Hepatic stellate cell (primary cell): ENCODE measurements around the gene SMG6.
"Not testable (repeated sequence)": the region's sequence is repeated elsewhere in the genome, so short reads cannot be mapped to it uniquely, and the experiment has no call there.

Experiments used
- DNase-seq: peaks from one replicate; pipeline ENCODE4 v3.0.0; 2011; ENCODE audit warnings: low spot score

The SMG6 gene

DNA sequence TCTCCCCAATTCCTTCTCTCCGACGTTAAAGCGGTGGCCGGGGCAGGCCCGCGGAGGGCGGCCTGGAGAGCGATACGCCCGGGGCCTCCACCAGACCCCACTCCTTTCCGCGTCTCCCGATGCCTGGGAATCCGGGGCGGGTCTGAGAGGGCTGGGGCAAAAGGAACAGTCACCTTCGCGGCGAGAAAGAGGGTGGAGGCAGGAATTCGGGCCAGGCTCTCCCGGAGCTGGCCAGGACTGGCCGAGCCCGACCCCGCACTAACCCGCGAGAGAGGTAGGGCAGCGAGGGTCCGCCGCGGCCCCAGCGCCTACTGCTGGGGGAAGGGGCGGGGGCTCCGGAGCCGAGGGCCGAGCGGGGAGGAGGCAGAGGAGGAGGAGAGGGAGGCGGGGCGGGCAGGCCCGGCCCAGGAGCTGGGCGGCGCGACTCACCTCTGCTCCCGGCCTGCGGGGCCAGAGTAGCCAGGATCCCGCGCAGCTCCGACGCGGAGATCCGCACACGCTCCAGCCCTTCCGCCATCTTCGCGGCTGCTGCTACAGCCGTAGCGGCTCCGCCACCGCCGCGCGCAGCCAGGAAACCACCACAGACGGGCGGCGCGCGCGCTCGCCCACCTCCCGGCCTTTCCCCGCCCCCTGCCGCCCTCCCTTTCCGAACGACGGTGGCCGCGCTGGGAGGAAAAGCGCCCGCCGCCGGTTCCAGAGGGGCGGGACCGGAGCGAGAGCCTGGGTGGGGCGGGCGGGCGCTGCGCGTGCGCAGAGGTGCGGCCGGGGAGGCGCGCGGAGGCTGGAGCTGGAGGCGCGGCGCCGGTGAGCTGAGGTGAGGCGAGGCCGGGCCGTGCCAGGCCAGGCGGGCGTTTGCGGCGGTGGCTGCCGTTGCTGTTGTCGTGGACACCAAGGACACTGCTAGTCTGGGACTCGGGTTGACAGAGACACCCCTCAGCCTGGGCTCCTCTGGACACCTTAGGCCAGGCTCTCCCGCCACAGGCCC is at the start of gene SMG6, which contains the start of gene SRR:
SMG6 (minus strand) TSS at position 582 of the 985 bp plus-strand sequence; CDS start at position 517, 65 bp downstream.
SRR (plus strand) TSS at position 747 of the 985 bp plus-strand sequence. CDS start 11,611 bp downstream, outside the sequence.
- DNase-seq: peak; percentile 98

DNA sequence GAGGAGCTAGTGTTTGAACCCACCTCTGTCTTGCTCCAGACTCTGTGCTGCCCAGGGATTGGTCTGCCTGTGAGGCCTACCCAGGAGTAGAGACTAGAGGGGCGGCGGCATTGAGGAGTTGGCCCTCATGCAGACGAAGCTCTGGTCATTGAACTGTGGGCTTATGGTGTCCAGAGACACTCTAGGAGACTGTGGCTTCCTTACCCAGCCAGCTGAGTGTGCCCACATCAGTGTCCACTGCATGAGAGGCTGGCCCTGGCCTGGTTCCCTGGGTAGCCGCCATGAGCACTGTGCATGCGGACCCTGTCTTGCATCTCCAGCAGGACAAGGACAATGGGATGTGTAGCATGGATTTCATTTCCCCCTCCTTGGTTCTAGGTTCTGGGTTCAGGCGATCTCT is 47.7 kb upstream of the SMG6 start:
- DNase-seq: no peak

DNA sequence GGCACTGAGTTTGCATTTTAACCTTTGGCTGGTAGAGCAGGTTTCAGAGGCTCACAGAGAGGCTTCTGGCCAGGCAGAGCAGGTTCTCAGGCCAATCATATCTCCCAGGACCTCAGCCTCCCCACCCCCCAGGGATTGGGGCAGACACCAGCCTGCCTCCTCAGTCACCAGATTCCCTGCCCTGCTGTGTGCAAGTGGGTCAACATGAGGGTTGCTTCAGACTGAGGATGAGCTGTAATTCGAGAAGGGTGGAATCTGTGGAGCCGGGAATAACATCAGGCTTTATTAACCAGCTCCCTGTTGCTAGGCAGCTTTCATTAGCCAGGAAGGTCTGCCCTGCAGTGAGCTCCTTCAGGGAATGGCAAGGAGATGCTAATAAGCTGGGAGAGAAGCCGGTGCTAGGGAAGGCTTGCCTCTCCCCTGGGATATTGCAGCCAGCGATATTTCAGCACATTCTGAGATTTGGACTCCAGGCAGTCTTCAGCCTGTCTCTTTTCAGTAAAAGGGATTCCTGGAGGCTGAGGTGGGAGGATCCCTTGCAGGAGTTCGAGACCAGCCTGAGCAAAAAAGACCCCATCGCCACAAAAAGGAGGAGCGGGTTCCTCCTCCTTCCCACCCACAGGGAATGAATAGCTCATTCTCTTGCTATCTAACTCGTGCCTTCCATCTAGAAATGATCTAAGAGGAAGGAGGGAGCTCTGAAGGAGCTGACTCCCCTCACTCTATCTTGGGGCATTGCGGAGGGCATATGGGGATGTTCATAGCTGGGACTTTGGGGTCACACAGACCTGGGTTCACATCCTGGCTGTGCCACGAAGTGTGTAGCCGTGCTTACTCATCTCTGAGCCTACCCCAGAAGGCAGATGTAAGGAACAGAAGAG is 44.5 kb upstream of the SMG6 start:
- DNase-seq: peak; percentile 86

DNA sequence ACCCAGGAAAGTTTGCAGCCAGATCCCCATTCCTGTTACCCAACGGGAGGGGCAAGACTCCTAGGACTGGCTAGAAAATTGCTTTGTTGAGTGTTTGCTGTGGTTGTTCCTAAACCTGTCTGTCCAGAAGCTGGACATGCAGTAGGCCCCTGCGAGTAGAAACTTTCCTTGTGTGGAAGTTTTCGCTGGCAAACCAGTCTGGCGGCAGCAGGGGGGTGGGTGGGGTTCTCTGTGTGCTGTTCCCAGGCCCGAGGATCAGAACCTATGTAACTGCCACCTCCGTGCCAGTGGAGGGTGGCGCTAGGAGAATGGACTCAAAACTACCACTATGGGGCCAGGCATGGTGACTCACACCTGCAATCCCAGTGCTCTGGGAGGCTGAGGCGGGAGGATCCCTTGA is 42.9 kb upstream of the SMG6 start:
- no peak for DNase-seq

DNA sequence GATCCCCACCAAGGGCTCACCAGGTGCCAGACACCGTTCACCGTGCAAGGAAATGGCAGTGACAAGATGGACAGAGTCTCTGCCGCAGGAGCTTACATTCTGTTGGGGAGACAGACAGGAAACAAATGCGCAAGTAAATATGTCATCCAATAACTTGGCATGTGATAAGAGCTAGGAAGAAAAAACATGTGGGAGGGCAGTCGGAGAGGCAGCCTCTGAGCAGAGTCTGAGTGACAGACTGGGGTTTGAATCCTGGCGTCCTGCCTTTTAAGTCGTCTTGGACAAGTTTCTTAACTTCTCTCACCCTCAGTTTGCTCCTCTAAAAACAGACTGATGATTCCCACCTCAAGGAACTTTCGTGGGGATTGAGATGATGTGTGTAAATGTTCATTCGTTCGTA is 40.9 kb upstream of the SMG6 start:
- no peak for DNase-seq

DNA sequence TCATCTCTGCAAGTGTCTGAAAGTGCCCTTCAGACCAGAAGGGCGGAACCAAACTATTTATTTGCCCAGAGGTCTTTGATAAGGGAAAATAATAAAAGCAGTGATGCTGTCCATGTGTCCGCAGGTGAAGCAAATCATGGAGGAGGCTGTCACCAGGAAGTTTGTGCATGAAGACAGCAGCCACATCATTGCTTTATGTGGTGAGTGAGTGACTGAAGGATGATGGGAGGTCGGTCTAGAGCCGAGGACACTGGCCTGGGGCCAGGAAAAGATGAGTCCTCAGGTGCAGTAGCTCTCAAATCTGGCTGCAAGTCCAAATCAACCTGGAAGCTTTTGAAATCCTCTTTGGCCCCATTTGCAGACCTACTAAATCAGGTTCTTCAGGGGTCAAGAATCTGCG is 39.8 kb upstream of the SMG6 start:
- DNase-seq: no peak

DNA sequence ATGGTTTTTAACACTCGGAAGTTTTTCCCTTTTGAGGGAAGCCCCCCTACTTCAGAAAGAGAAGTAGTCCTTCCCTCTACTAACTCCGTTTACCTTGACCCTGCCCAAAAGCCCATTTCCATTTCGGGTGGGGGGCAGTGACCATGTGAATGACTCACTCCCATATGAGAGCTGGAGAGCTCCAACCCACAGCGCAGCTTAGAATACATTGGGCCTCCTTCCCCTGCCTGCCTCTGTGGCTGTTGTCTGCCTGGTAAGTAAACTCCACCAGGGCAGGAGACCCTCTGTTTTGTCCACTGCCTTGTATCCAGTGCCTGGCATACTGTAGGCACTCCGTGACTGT is 34.7 kb upstream of the SMG6 start:
- DNase-seq: peak; percentile 22

DNA sequence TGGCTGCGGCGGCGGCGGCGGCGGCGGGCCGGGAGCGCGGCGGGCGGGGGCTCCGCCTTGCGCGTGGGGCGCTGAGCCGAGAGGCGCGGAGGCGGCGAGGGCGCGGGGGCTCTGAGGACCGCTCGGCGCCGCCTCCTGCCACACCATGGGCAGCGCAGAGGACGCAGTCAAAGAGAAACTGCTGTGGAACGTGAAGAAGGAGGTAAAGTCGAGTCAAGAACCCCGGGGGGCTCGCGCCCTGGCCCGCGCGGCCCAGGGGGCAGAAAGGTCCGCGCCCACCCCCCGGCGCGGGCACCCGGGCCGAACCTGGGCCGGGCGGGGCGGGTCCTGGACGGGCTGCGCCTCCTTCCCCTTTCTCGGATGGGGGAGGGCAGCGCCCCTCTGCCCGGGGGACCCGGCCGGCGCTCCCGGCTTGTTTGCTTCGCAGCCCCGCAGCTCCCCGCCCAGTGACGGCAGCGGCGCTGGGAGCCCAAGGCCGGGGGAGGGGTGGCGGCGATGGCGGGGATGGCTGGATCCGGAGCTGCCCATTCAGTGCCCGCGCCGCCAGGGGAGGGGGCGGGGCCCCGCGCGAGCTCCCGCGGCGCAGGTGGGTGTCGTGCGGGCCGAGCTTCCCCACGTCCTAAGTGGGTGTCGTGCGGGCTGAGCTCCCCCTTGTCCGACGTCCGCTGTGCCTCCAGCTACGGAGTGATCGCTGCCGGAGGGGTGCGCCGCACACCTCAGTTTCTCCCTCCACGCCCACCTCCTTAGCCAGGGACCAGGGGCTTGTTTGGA is 34.1 kb upstream of the SMG6 start:
- DNase-seq: peak; percentile 83

DNA sequence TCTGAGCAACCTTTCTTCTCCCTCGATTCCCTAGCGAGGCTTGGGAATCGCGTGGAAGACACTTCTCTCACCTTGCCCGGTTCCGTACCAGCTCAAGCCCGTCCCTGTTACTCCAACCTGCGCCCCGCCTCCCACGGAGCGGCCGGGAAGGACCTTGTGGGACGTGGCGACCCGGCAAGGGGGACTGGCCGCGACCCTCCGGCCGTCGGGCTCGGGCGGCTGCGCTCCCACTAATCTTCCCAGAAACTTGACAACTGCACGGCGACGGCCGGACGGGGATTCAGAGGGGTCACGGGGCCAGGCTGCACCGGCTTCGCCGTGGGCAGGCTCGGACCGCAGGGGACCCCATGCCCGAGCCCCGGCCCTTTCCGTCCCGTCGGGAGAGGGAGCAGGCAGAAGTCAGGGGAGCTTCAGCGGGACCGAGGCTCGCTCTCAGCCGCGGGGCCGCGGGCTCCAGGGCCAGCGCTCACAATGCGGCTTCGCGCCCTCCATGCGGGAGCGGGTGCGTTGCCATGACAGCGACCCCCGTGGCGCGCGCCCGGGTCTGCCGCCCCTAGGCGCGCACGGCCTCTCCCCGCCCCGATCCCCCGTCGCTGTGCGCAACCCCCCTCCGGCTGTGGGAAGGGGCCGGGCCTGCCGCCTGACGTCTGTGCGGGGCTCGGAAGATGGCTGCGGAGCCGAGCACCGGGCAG is 33.4 kb upstream of the SMG6 start, which contains the start of gene SGSM2:
SGSM2 (plus strand) TSS at position 650 of the 692 bp plus-strand sequence. CDS start 188 bp downstream, outside the sequence.
- DNase-seq: peak; percentile 72

DNA sequence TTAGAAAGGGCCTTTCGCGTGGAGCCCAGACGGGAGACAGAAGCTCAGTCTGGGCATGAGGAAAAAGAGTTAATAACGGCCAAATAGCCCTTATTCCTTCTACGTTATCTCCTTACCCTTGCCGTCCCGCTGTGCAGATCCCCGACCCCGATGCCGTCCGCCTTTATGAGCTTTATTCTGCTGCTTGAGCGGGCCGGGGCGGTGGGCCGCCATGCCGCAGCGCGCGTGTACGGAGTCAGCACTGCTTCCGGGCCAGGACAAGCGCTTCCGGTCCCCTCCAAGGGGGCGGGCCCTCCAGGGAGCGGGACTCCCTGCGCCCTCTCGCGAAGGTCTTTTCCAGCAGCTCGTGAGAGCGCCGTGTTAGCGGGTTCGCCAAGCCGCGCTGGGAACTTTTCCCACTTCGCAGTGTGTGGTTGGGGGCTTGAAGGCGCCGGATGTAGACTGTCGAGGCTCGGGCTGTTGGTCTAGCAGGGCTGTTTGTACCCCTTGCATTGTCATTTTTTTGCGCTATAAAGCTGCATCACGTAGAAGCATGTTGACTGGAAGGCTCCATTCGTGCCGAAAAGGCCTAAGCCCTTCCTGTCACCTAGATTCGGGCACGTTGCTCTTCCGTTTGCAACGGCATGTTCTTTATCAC is 32.7 kb upstream of the SMG6 start, which contains the start of gene TSR1:
TSR1 (minus strand) TSS at position 243 of the 637 bp plus-strand sequence; CDS start at position 213, 30 bp downstream.
- DNase-seq: peak; percentile 98

DNA sequence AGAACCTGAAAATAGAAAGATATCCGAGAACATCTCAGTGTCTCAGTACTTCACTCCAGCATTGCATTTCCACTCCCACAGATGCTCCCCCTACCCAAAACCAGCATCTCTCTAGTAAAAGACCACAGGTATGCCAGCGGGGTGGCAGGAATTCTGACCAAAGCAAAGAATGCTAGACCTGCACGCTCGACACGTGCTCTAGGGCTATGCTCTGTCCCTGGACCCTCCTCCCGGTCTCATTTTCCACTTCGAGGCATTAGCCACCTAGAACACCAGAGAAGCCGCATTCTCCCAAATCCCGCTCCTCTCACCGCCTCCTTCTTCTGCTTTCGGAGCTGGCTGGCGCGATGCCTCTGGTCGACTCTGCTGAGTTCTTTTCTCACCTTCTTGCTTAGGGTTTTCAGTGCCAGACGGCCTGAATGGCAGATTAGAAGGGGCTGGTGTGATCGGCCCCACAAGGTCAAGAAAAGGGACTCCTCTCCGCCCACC is 32.2 kb upstream of the SMG6 start:
- peak; percentile 17 for DNase-seq

DNA sequence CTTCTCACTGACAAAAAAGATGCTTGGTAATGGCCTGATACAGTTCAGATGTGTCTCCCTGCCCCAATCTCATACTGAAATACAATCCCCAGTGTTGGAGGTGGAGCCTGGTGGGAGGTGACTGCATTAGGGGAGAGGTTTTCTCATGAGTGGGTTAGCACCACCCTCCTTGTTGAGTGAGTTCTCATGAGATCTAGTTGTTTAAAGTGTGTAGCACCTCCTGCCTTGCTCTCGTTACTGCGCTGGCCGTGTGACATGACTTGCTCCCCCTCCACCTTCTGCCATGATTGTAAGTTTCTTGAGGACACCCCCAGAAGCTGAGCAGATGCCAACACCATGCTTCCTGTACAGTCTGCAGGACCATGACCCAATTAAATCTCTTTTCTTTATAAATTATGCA is 27.7 kb upstream of the SMG6 start:
- no peak for DNase-seq

DNA sequence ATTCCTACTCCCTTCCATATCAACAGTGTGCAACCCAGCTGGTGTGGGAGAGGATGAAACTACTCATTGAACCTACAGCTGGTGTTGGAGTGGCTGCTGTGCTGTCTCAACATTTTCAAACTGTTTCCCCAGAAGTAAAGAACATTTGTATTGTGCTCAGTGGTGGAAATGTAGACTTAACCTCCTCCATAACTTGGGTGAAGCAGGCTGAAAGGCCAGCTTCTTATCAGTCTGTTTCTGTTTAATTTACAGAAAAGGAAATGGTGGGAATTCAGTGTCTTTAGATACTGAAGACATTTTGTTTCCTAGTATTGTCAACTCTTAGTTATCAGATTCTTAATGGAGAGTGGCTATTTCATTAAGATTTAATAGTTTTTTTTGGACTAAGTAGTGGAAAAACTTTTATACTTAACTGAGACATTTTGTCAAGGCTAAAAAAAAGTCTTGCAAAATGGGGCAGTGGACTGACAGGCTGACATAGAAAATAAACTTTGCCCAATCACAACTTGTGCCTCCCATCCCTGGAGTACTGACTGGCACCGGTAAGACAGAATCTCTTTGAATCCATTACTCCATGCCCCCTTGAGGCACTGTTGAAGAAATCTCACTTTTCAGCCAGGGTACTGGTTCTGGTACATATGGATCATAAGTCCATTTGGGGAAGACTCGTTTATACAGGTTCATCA is 20.2 kb upstream of the SMG6 start:
- no peak for DNase-seq

DNA sequence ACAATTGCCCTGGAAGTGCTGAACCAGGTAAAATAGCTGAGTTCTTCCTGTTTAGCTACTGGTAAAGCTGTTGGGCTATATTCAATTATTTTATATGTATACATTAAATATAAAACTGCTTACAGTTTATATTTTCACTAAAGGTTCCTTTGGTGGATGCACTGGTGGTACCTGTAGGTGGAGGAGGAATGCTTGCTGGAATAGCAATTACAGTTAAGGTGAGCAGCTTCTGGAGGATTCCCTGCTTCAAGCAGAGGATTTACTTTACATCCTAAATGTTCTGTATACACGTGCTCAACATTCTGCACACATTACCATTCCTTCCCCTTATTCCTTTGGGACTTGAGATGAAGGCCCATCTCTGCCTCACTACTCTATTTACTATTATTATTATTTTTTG is 17.8 kb upstream of the SMG6 start:
- no peak for DNase-seq

DNA sequence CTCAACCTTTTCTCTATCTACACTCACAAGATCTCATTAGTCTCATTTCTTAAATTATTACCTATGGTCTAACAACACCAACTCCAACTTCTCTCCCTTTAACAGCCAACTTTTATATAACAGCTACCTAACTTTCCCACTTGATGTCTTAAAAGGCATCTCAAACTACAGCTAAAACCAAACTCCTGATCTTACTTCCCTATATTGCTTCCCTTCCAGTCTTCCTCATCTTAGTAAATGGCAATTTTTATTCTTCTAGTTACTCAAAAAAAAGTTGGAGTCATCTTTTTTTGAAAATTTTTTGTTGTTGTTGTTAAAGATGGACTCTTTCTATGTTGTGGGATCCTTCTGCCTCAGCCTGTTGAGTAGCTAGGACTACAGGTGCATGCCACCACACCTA is 15.5 kb upstream of the SMG6 start:
- no peak for DNase-seq

DNA sequence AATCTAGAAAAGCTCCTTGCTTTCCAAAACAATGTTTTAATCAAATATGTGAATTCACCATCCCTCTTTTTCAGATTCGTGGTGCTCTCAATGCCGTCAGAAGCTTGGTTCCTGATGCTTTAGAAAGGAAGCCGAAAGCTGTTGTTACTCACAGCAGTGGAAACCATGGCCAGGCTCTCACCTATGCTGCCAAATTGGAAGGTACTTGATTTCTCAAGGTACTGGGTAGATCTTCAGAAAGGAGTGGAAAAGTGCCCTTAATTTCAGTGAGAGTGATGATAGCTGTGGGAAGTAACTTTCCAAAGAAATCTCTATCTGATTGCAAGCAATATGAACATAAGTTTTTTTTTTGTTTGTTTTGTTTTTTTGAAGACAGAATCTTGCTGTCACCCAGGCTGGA is 14.2 kb upstream of the SMG6 start:
- DNase-seq: no peak

DNA sequence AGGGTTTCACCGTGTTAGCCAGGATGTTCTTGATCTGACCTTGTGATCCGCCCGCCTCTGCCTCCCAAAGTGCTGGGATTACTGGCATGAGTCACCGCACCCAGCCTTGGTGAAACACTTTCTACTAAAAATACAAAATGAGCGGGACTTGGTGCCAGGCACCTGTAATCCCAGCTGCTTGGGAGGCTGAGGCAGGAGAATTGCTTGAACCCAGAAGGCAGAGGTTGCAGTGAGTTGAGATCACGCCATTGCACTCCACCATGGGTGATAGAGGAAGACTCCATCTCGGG is 13.3 kb upstream of the SMG6 start:
- not testable (repeated sequence) for DNase-seq

DNA sequence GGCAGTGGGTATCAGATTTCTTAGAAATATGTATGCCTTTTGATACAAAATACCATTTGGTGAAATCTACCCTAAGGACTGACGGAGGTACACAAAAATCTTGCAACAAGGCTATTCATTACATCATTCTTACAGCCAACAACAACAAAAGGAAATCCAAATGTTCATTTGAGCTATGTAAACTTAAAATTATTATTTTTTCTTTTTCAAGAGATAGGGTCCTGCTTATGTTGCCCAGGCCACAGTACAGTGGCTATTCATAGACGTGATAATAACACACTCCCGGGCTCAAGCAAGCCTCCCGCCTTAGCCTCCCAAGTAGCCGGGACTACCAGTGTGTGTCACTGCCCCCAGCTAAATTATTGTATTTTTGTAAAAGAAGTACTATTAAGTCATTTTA is 9.2 kb upstream of the SMG6 start:
- DNase-seq: no peak

DNA sequence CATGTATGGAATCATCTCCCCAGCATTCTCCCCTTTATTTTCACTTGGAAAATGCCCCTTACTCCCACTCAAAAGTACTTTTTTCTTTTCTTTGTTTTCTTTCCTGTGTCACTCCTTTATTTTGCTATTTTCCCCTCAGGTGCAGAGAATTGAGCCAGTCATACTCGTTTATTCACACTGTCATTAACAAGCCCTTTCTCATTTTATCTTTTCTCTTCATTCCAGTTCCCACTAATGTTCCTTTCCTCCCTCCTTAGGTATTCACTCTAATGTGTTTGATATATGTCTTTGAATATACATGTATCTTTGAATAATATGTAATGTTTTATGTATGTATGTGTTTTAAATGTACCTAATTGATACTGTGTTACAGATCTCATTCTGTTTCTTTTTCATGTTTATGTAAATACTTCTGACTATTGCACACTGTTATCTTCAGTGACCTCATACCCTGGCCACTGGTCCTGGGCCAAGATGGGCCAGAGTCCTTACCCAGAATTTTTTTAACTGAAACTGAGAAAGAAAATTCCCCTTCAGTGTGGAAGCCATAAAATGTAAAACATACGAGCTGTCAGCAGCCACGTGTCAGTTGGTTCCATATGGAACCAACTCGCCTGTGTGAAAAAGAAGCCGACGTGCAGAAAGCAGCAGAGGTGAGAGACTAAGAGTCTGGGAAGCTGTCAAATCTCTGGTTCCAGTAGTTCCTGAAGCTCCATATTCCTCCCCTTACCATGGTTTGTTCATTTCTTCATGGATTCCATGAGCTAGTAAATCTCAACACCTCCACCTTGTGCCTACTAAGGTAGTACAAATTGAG is 6.0 kb upstream of the SMG6 start:
- DNase-seq: no peak
